IPS-15b (cell line): Measurements from ENCODE around the gene IL11.
"Not testable (repeated sequence)": the region's sequence is repeated elsewhere in the genome, so short reads cannot be mapped to it uniquely, and the experiment has no call there.

Experiments used
- H3K27me3 ChIP-seq: one replicate; pipeline ENCODE4 v1.6.1; 2013; ENCODE audit warnings: low read length; ENCODE audit not compliant: control insufficient read depth, insufficient read depth
- H3K36me3 ChIP-seq: one replicate; pipeline ENCODE4 v1.6.1; 2013; ENCODE audit warnings: low read length; ENCODE audit not compliant: control insufficient read depth, insufficient read depth
- H3K4me1 ChIP-seq: one replicate; pipeline ENCODE4 v1.6.1; 2013; ENCODE audit warnings: mild to moderate bottlenecking, low read length; ENCODE audit not compliant: control insufficient read depth, insufficient read depth
- H3K4me3 ChIP-seq: one replicate; pipeline ENCODE4 v1.5.1; 2013; ENCODE audit warnings: low read depth, low read length
- H3K9ac ChIP-seq: one replicate; pipeline ENCODE4 v1.6.1; 2013; ENCODE audit warnings: low read depth, mild to moderate bottlenecking, low read length
- H3K9me3 ChIP-seq: one replicate; pipeline ENCODE4 v1.6.1; 2013; ENCODE audit warnings: mild to moderate bottlenecking, low read length; ENCODE audit not compliant: control insufficient read depth, insufficient read depth

IL11 gene

GRCh38 chr19:55370305-55370988 is at the start of gene IL11:
Gene IL11 (minus strand): TSS chr19:55370463. CDS start chr19:55370310, 153 bp downstream.
- H3K9ac ChIP-seq, result no peak within 1 kb of the TSS
- H3K4me3 ChIP-seq, result peak within 1 kb of the TSS; percentile 61

GRCh38 chr19:55419624-55420236 is 49.5 kb upstream of the IL11 start:
- H3K4me1 ChIP-seq, result no peaks in the 10 kb centered on the region
- H3K9me3 ChIP-seq, result no peaks in the 10 kb centered on the region
- peaks cover 2% of the 10 kb centered on the region for H3K27me3 ChIP-seq
- no peak overlapping the region for H3K4me3 ChIP-seq
- H3K36me3 ChIP-seq, result no peaks in the 10 kb centered on the region
- H3K9ac ChIP-seq, result no peak overlapping the region

More at GRCh38 chr19:55370305-55370988, at the start of gene IL11:
- Histone ChIP-seq H3K4me1 (peaks cover 7% of the 10 kb centered on the region), H3K27me3 (peaks cover 16% of the 10 kb centered on the region), H3K9me3 (no peaks in the 10 kb centered on the region), H3K36me3 (no peaks in the 10 kb centered on the region)

- H3K4me1 ChIP-seq, result no peaks in the 10 kb centered on the region
- H3K4me3 ChIP-seq, result no peak overlapping the region
- peaks cover 2% of the 10 kb centered on the region for H3K27me3 ChIP-seq
- no peaks in the 10 kb centered on the region for H3K9me3 ChIP-seq
- no peaks in the 10 kb centered on the region for H3K36me3 ChIP-seq
- H3K9ac ChIP-seq, result no peak overlapping the region
These were observed 48.8 kb upstream of the IL11 start for GRCh38 chr19:55419103-55419502.

- no peak overlapping the region for H3K4me3 ChIP-seq
- H3K4me1 ChIP-seq, result no peaks in the 10 kb centered on the region
These were observed 47.9 kb upstream of the IL11 start for GRCh38 chr19:55418185-55418584.

GRCh38 chr19:55410168-55410567 is 39.9 kb upstream of the IL11 start:
- peaks cover 17% of the 10 kb centered on the region for H3K36me3 ChIP-seq
- no peak overlapping the region for H3K9ac ChIP-seq
- H3K4me3 ChIP-seq, result no peak overlapping the region
- no peaks in the 10 kb centered on the region for H3K9me3 ChIP-seq
- H3K4me1 ChIP-seq, result peaks cover 5% of the 10 kb centered on the region
- H3K27me3 ChIP-seq, result peaks cover 4% of the 10 kb centered on the region

More at GRCh38 chr19:55418185-55418584, 47.9 kb upstream of the IL11 start:
- Histone ChIP-seq H3K9ac (no peak overlapping the region), H3K9me3 (no peaks in the 10 kb centered on the region), H3K27me3 (peaks cover 2% of the 10 kb centered on the region), H3K36me3 (no peaks in the 10 kb centered on the region)

- peaks cover 22% of the 10 kb centered on the region for H3K36me3 ChIP-seq
- not testable (repeated sequence) for H3K9ac ChIP-seq, H3K4me1 ChIP-seq, H3K9me3 ChIP-seq, H3K27me3 ChIP-seq, H3K4me3 ChIP-seq
These were observed 38.9 kb upstream of the IL11 start for GRCh38 chr19:55409179-55409578.

GRCh38 chr19:55408533-55408872 is 38.2 kb upstream of the IL11 start:
- Histone ChIP-seq H3K27me3 (peaks cover 4% of the 10 kb centered on the region), H3K4me3 (peak overlapping the region; percentile 27), H3K9ac (peak overlapping the region; percentile 18), H3K4me1 (peaks cover 5% of the 10 kb centered on the region), H3K9me3 (no peaks in the 10 kb centered on the region), H3K36me3 (peaks cover 27% of the 10 kb centered on the region)

- H3K4me3 ChIP-seq, result peak overlapping the region; percentile 73
- peak overlapping the region; percentile 77 for H3K9ac ChIP-seq
- no peaks in the 10 kb centered on the region for H3K9me3 ChIP-seq
- peaks cover 4% of the 10 kb centered on the region for H3K27me3 ChIP-seq
- peaks cover 5% of the 10 kb centered on the region for H3K4me1 ChIP-seq
- peaks cover 32% of the 10 kb centered on the region for H3K36me3 ChIP-seq
These were observed 37.7 kb upstream of the IL11 start for GRCh38 chr19:55407800-55408532.

- H3K36me3 ChIP-seq, result peaks cover 37% of the 10 kb centered on the region
- H3K9me3 ChIP-seq, H3K4me1 ChIP-seq, H3K27me3 ChIP-seq: not testable (repeated sequence)
- H3K4me3 ChIP-seq, result peak within 1 kb of the TSS; percentile 73
- H3K9ac ChIP-seq, result peak within 1 kb of the TSS; percentile 89
These were observed 37.2 kb upstream of the IL11 start, which contains the start of gene UBE2S for GRCh38 chr19:55407550-55407799. Gene UBE2S (minus strand): TSS chr19:55407788. CDS start chr19:55407589, 199 bp downstream.

- Histone ChIP-seq H3K9ac (peak overlapping the region; percentile 89), H3K9me3 (no peaks in the 10 kb centered on the region), H3K27me3 (peaks cover 4% of the 10 kb centered on the region), H3K4me1 (peaks cover 5% of the 10 kb centered on the region), H3K36me3 (peaks cover 41% of the 10 kb centered on the region), H3K4me3 (peak overlapping the region; percentile 73)
These were observed 36.7 kb upstream of the IL11 start for GRCh38 chr19:55406826-55407549.

GRCh38 chr19:55406091-55406825 is 36.0 kb upstream of the IL11 start:
- Histone ChIP-seq H3K36me3 (peaks cover 45% of the 10 kb centered on the region), H3K9me3 (no peaks in the 10 kb centered on the region), H3K4me1 (peaks cover 5% of the 10 kb centered on the region), H3K27me3 (peaks cover 2% of the 10 kb centered on the region), H3K4me3 (peak overlapping the region; percentile 73), H3K9ac (peak overlapping the region; percentile 47)
